ENCODE results near the gene CNIH2. TPM values are rescaled to one million over a fixed set of nuclear protein-coding genes. Genes with fewer than 3 reads are reported as not detected.

Gene CNIH2
- total and polyA plus RNA-seq, 2 donors (not counting 1 experiment from before 2014, with no cell fraction given) = 0.92 to 2.0 TPM

GRCh38 chr11:66325263-66325671 lies 47.3 kb downstream of the CNIH2 start:
- intact Hi-C loops (cut with micrococcal nuclease) = no loop called here
- no peaks in the 10 kb centered on the region for H3K79me2 ChIP-seq (ENCODE audit: control insufficient read depth, insufficient read depth, low read length)
- Mint-ChIP-seq H3K27me3 (no peaks in the 10 kb centered on the region), H3K4me1 (peaks cover 16% of the 10 kb centered on the region), H3K27ac (no peak overlapping the region), H3K4me3 (no peak overlapping the region), H3K9me3 (ENCODE audit: insufficient read depth) (no peaks in the 10 kb centered on the region)
- no peak overlapping the region for H2AFZ ChIP-seq (ENCODE audit: insufficient read depth, low read depth, low read length, poor library complexity, severe bottlenecking)
- H3K9me3 ChIP-seq (ENCODE audit: control extremely low read depth in 1 of 3, control insufficient read depth in 2 of 3, insufficient read depth in 1 of 3, low read length in 2 of 3) = no peaks in the 10 kb centered on the region
- no peak overlapping the region for H3K4me3 ChIP-seq (ENCODE audit: control extremely low read depth in 1 of 5, extremely low read depth in 1 of 5, insufficient read depth in 1 of 5, low read depth in 2 of 5, low read length in 4 of 5)
- POLR2A ChIA-PET = no interaction called here
- no peaks in the 10 kb centered on the region for H3K27me3 ChIP-seq (replicated peaks in 1 of 4; ENCODE audit: control extremely low read depth in 1 of 4, control insufficient read depth in 3 of 4, insufficient read depth in 4 of 4, low read length in 3 of 4)
- DNase-seq (peak; percentile 12), ATAC-seq (ENCODE audit: low read depth) (no peak)
- no peaks in the 10 kb centered on the region for H3K36me3 ChIP-seq (replicated peaks in 1 of 2; ENCODE audit: control extremely low read depth in 1 of 2, control insufficient read depth in 1 of 2, extremely low read depth in 1 of 2, insufficient read depth in 2 of 2, low read length in 1 of 2)
- H3K4me1 ChIP-seq (ENCODE audit: control insufficient read depth in 2 of 2, insufficient read depth in 2 of 2, low read length in 2 of 2) = peaks cover 15 to 25% of the 10 kb centered on the region in 2 donors
- no peak for TF ChIP-seq EZH2 (IDR thresholded peaks at IDR 0.05; ENCODE audit: borderline replicate concordance, insufficient read depth, low read depth, low read length, poor library complexity, severe bottlenecking)
- no peak for TF ChIP-seq CTCF (IDR thresholded peaks at IDR 0.05)
- CTCF ChIA-PET = interaction anchor here (2.1 kb wide), 1 partner anchor 13 kb away, joined by 21 read pairs; no protein-coding TSS in a partner anchor
- H3K27ac ChIP-seq (ENCODE audit: low read length in 2 of 2) = no peak overlapping the region
- WGBS (ENCODE audit: insufficient coverage) = 38% methylated on average over 8 of the region's 8 CpGs
- H3K4me2 ChIP-seq (replicated peaks; ENCODE audit: low read depth, low read length, poor library complexity, severe bottlenecking) = no peak overlapping the region
- H4K20me1 ChIP-seq (ENCODE audit: control insufficient read depth, insufficient read depth, low read length, poor library complexity, severe bottlenecking) = no peaks in the 10 kb centered on the region
- no peak overlapping the region for H3K9ac ChIP-seq (ENCODE audit: low read length)

GRCh38 chr11:66326261-66327111 lies 48.5 kb downstream of the CNIH2 start:
- TF ChIP-seq EZH2 (IDR thresholded peaks at IDR 0.05; ENCODE audit: borderline replicate concordance, insufficient read depth, low read depth, low read length, poor library complexity, severe bottlenecking) (no peak), CTCF (IDR thresholded peaks at IDR 0.05) (no peak)
- Histone ChIP-seq H3K4me2 (replicated peaks; ENCODE audit: low read depth, low read length, poor library complexity, severe bottlenecking) (no peak overlapping the region), H3K9me3 (ENCODE audit: control extremely low read depth in 1 of 3, control insufficient read depth in 2 of 3, insufficient read depth in 1 of 3, low read length in 2 of 3) (no peaks in the 10 kb centered on the region), H3K4me3 (ENCODE audit: control extremely low read depth in 1 of 5, extremely low read depth in 1 of 5, insufficient read depth in 1 of 5, low read depth in 2 of 5, low read length in 4 of 5) (no peak overlapping the region), H3K36me3 (replicated peaks in 1 of 2; ENCODE audit: control extremely low read depth in 1 of 2, control insufficient read depth in 1 of 2, extremely low read depth in 1 of 2, insufficient read depth in 2 of 2, low read length in 1 of 2) (no peaks in the 10 kb centered on the region), H4K20me1 (ENCODE audit: control insufficient read depth, insufficient read depth, low read length, poor library complexity, severe bottlenecking) (no peaks in the 10 kb centered on the region), H3K4me1 (ENCODE audit: control insufficient read depth in 2 of 2, insufficient read depth in 2 of 2, low read length in 2 of 2) (peaks cover 15 to 25% of the 10 kb centered on the region in 2 donors), H3K27ac (ENCODE audit: low read length in 2 of 2) (no peak overlapping the region), H3K79me2 (ENCODE audit: control insufficient read depth, insufficient read depth, low read length) (no peaks in the 10 kb centered on the region), H2AFZ (ENCODE audit: insufficient read depth, low read depth, low read length, poor library complexity, severe bottlenecking) (no peak overlapping the region), H3K9ac (ENCODE audit: low read length) (no peak overlapping the region), H3K27me3 (replicated peaks in 1 of 4; ENCODE audit: control extremely low read depth in 1 of 4, control insufficient read depth in 3 of 4, insufficient read depth in 4 of 4, low read length in 3 of 4) (no peaks in the 10 kb centered on the region)
- DNase-seq (peak; percentile 15), ATAC-seq (ENCODE audit: low read depth) (no peak)
- intact Hi-C loops (cut with micrococcal nuclease) = no loop called here
- no peak overlapping the region for H3K4me3 Mint-ChIP-seq
- 47% methylated on average over 15 of the region's 21 CpGs for WGBS (ENCODE audit: insufficient coverage)
- peaks cover 16% of the 10 kb centered on the region for H3K4me1 Mint-ChIP-seq
- POLR2A ChIA-PET = interaction anchor here (0.6 to 1.6 kb wide), 3 partner anchors 14 to 251 kb away, joined by 3 to 7 read pairs (median 5); no protein-coding TSS in a partner anchor
- no peak overlapping the region for H3K27ac Mint-ChIP-seq
- no peaks in the 10 kb centered on the region for H3K9me3 Mint-ChIP-seq (ENCODE audit: insufficient read depth)
- H3K27me3 Mint-ChIP-seq = no peaks in the 10 kb centered on the region
- CTCF ChIA-PET = interaction anchor here (1.0 to 1.6 kb wide), 3 partner anchors 8 to 17 kb away, joined by 4 to 20 read pairs (median 4); no protein-coding TSS in a partner anchor
